ENCODE measurements around the gene ARMC3.
"Not testable (repeated sequence)": the region's sequence is repeated elsewhere in the genome, so short reads cannot be mapped to it uniquely, and the experiment has no call there.

The ARMC3 gene

GRCh38 chr10:23060918-23061317 lies 133.1 kb downstream of the ARMC3 start:
- H3K9ac ChIP-seq (ENCODE audit: insufficient read length, low read depth) = no peak overlapping the region
- no peaks in the 10 kb centered on the region for H3K27me3 ChIP-seq (ENCODE audit: insufficient read depth, insufficient read length)
- H3K36me3 ChIP-seq (ENCODE audit: insufficient read depth, insufficient read length, low read length) = no peaks in the 10 kb centered on the region
- no peak overlapping the region for H3K4me3 ChIP-seq (ENCODE audit: insufficient read length, low read depth)
- no peak for TF ChIP-seq ZNF274 (IDR thresholded peaks at IDR 0.05; ENCODE audit: low read depth, low read length)
- no peak for TF ChIP-seq SUZ12 (IDR thresholded peaks at IDR 0.05; ENCODE audit: extremely low read depth, insufficient read depth, insufficient read length)
- TF ChIP-seq YY1 (IDR thresholded peaks at IDR 0.05; ENCODE audit: insufficient read depth, insufficient read length) = no peak
- peaks cover 18% of the 10 kb centered on the region for H3K9me3 ChIP-seq (ENCODE audit: insufficient read depth, low read length)
- H3K4me1 ChIP-seq (ENCODE audit: insufficient read depth, insufficient read length) = no peaks in the 10 kb centered on the region
- DNase-seq (ENCODE audit: low read depth, low spot score) = no peak

- Histone ChIP-seq H3K9me3 (ENCODE audit: insufficient read depth, low read length) (peaks cover 18% of the 10 kb centered on the region), H3K36me3 (ENCODE audit: insufficient read depth, insufficient read length, low read length) (no peaks in the 10 kb centered on the region), H3K9ac (ENCODE audit: insufficient read length, low read depth) (no peak overlapping the region), H3K4me3 (ENCODE audit: insufficient read length, low read depth) (no peak overlapping the region), H3K4me1 (ENCODE audit: insufficient read depth, insufficient read length) (no peaks in the 10 kb centered on the region), H3K27me3 (ENCODE audit: insufficient read depth, insufficient read length) (no peaks in the 10 kb centered on the region)
- no peak for DNase-seq (ENCODE audit: low read depth, low spot score)
- TF ChIP-seq ZNF274 (IDR thresholded peaks at IDR 0.05; ENCODE audit: low read depth, low read length) = no peak
- no peak for TF ChIP-seq YY1 (IDR thresholded peaks at IDR 0.05; ENCODE audit: insufficient read depth, insufficient read length)
- no peak for TF ChIP-seq SUZ12 (IDR thresholded peaks at IDR 0.05; ENCODE audit: extremely low read depth, insufficient read depth, insufficient read length)
Observed at GRCh38 chr10:23063045-23063972, 135.5 kb downstream of the ARMC3 start.

DNA sequence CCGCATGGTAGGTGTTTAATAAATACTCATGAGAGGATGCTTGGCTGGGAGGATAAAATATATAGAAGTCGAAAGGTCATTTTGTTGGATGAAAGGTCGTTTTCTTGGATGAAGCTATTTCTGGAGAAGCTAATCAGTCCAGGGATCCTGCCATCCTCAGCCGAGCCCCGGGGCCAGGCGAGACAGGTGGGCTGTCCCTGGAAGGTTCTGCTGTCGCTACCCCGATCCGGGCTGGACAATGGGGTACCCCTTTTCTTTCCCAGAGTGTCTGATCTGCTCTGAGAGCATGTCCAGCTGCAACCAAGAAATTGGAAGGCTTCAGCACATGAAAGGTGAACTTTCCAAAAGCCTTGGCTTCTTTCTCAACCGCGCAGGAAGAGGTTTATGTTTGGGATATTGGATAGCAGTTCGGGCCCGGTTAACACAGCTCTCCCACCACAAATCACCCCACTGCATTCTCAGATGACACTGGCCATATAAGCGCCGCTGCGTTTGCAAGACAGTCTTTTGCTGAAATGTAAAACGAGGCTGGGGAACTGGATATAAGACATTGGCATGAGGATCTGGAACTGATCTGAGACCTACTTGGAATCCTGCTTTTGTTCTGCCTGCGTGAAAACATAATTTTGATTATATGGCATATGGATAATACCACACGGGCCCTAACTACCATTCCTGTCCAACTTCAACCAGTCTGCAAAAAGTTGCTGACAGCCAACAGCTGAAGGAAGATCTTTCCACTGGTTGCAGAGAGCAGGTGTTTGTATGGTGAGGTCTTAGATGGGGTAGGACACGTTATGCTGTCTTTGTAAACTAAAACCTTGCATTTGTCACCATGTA lies 136.3 kb downstream of the ARMC3 start:
- Histone ChIP-seq H3K9ac (ENCODE audit: insufficient read length, low read depth) (no peak overlapping the region), H3K9me3 (ENCODE audit: insufficient read depth, low read length) (peaks cover 12% of the 10 kb centered on the region), H3K36me3 (ENCODE audit: insufficient read depth, insufficient read length, low read length) (no peaks in the 10 kb centered on the region), H3K27me3 (ENCODE audit: insufficient read depth, insufficient read length) (no peaks in the 10 kb centered on the region), H3K4me1 (ENCODE audit: insufficient read depth, insufficient read length) (no peaks in the 10 kb centered on the region), H3K4me3 (ENCODE audit: insufficient read length, low read depth) (no peak overlapping the region)
- no peak for DNase-seq (ENCODE audit: low read depth, low spot score)
- TF ChIP-seq YY1 (IDR thresholded peaks at IDR 0.05; ENCODE audit: insufficient read depth, insufficient read length) (no peak), SUZ12 (IDR thresholded peaks at IDR 0.05; ENCODE audit: extremely low read depth, insufficient read depth, insufficient read length) (no peak), ZNF274 (IDR thresholded peaks at IDR 0.05; ENCODE audit: low read depth, low read length) (no peak)

DNA sequence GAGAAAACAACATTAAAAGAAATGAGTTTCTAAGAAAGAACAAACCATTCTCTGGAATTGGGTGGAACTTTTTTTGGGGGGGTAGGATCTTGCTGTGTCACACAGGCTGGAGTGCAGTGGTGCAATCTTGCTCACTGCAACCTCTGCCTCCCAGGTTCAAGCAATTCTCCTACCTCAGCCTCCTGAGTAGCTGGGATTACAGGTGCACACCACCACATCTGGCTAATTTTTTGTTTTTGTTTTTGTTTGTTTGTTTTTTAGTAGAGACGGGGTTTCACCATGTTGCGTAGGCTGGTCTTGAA lies 136.9 kb downstream of the ARMC3 start:
- H3K36me3 ChIP-seq (ENCODE audit: insufficient read depth, insufficient read length, low read length); H3K9ac ChIP-seq (ENCODE audit: insufficient read length, low read depth); DNase-seq (ENCODE audit: low read depth, low spot score); H3K4me3 ChIP-seq (ENCODE audit: insufficient read length, low read depth); H3K27me3 ChIP-seq (ENCODE audit: insufficient read depth, insufficient read length); H3K4me1 ChIP-seq (ENCODE audit: insufficient read depth, insufficient read length); H3K9me3 ChIP-seq (ENCODE audit: insufficient read depth, low read length): not testable (repeated sequence)

- Histone ChIP-seq H3K36me3 (ENCODE audit: insufficient read depth, insufficient read length, low read length) (no peaks in the 10 kb centered on the region), H3K27me3 (ENCODE audit: insufficient read depth, insufficient read length) (no peaks in the 10 kb centered on the region), H3K9me3 (ENCODE audit: insufficient read depth, low read length) (0 out of 2 replicates have a peak, but pooled peaks cover under 1% of the 10 kb centered on the region), H3K4me1 (ENCODE audit: insufficient read depth, insufficient read length) (no peaks in the 10 kb centered on the region), H3K9ac (ENCODE audit: insufficient read length, low read depth) (no peak overlapping the region), H3K4me3 (ENCODE audit: insufficient read length, low read depth) (no peak overlapping the region)
- TF ChIP-seq ZNF274 (IDR thresholded peaks at IDR 0.05; ENCODE audit: low read depth, low read length) = no peak
- no peak for TF ChIP-seq YY1 (IDR thresholded peaks at IDR 0.05; ENCODE audit: insufficient read depth, insufficient read length)
- no peak for TF ChIP-seq SUZ12 (IDR thresholded peaks at IDR 0.05; ENCODE audit: extremely low read depth, insufficient read depth, insufficient read length)
- DNase-seq (ENCODE audit: low read depth, low spot score) = no peak
Observed at GRCh38 chr10:23065181-23065948, 137.5 kb downstream of the ARMC3 start.

- Histone ChIP-seq H3K4me3 (ENCODE audit: insufficient read length, low read depth) (no peak overlapping the region), H3K27me3 (ENCODE audit: insufficient read depth, insufficient read length) (no peaks in the 10 kb centered on the region), H3K4me1 (ENCODE audit: insufficient read depth, insufficient read length) (no peaks in the 10 kb centered on the region), H3K9ac (ENCODE audit: insufficient read length, low read depth) (no peak overlapping the region), H3K36me3 (ENCODE audit: insufficient read depth, insufficient read length, low read length) (no peaks in the 10 kb centered on the region), H3K9me3 (ENCODE audit: insufficient read depth, low read length) (no peaks in the 10 kb centered on the region)
- no peak for DNase-seq (ENCODE audit: low read depth, low spot score)
- no peak for TF ChIP-seq SUZ12 (IDR thresholded peaks at IDR 0.05; ENCODE audit: extremely low read depth, insufficient read depth, insufficient read length)
- TF ChIP-seq ZNF274 (IDR thresholded peaks at IDR 0.05; ENCODE audit: low read depth, low read length) = no peak
- no peak for TF ChIP-seq YY1 (IDR thresholded peaks at IDR 0.05; ENCODE audit: insufficient read depth, insufficient read length)
Observed at GRCh38 chr10:23067337-23067736, 139.5 kb downstream of the ARMC3 start.

Data from NT2/D1 (cell line).